DMS53 (cell line): ENCODE data around the gene GUCY1A1.

ENCODE experiments used
- DNase-seq: peaks from one replicate; lab custom pipeline; 2025; lab: John Stamatoyannopoulos, UW

The GUCY1A1 gene

DNA sequence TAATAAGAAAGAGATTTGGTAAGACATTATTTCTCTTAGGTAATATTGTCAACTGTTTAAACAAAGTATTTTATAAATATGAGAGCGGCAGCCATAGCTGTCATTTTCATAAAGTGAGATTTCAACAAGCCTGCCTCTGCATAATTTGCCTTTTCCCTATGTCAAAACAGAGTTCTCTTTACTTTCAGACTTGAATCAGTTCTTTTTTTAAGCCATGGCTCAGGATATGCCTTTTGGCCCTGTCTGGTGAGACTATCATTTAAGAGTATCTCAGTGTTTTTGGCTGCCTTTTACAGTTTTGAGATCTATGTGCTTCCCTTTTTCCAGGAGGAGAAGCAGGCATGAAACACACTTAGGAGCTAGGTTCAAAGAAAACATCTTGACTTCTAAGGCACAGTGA is 7.5 kb upstream of the GUCY1A1 start:
- DNase-seq = no peak

DNA sequence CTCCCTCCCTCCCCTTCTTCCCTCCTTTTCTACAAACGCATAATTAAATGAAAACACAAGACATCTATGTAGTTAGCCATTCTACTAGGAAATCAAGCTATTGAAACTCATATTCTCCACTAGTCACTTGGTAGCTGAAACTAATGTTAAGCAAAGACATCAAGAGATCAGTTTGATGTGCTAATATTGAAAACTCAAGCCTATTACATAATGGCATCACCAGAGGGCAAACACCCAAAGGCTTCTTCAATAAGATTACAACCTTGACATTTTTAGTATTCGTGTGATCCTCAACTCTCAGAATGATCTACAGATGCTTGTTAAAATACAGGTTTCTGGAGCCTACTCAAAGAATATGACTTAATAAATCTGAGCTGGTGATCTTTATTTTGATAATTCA is 6.2 kb upstream of the GUCY1A1 start:
- DNase-seq = no peak

DNA sequence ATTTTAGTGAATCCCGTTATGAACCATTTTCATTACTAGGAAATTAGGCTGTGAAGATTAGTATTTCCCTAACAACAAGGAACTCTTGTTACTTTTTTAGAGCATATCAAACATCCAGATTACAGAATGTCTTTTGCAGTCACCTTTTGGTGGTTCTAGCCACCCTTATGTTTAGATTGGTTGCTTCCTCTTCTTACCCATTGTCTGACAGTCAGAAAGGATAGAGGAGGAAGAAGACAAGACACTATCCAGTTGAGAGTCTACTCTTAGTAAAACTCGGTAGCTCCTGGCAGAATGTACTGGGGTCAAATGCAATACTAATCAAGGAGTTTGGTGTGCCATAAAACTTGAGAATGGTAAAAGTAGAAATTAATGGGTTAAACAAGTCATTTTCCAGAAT is 1.6 kb upstream of the GUCY1A1 start:
- DNase-seq = no peak

DNA sequence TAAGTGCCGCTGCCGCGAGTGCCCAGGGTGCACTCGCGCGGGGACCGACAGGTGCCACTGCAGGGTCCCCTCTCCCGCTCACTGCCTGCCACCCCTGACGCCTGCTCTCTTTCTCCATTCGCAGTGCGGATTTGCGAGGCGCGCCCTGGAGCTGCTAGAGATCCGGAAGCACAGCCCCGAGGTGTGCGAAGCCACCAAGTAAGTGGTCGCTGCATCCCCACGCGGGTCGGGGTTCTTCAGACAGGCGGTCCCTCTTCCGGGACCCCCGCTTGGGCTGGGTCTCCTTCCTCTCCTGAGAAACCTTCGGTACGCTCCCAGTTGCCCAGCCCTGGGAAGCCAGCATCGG is 547 bp downstream of the GUCY1A1 start:
- peak; percentile 70 for DNase-seq

DNA sequence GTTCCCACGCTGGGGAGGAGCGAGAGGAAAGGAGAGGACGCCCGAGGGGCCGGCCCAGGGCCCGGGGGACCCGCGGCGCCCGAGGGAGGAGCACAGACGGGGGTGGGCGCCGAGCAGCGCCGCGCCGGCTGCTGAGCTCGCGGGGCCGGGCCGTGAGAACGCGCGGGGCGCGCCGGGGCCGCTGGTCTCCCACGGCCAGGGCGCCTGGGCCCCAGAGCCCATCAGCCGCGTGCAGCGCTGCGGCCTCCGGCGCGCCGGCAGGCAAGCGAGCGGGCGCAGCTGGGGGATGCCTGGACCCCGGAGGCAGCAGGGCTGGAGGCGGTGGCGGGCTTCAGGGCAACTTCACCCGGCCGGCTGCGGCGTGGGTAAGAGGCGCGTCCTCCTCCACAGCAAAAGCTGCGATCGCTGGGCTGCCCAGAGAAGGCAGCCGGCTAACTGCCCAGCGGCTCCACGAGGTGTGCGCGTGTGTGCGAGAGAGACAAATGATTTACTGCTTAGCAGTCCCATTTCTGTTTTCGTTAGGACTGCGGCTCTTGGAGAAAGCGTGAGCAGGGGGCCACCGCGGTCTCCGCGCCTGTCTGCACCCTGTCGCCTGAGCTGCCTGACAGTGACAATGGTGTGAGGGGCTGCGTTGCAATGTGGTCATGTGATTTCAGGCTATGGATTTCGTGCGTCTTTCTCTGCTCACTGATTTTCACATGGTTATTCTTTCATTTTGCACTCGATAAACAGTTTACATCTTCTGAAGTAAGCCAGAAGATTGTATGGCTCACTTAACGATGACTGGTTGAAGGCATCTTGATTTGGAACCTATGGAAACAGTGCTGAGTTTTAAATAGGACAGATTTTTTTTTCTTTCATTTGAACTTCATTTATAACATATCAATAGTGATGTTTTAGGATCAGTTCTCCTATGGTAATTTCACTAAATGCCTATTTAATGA is 1.2 kb downstream of the GUCY1A1 start:
- DNase-seq = peak; percentile 65

DNA sequence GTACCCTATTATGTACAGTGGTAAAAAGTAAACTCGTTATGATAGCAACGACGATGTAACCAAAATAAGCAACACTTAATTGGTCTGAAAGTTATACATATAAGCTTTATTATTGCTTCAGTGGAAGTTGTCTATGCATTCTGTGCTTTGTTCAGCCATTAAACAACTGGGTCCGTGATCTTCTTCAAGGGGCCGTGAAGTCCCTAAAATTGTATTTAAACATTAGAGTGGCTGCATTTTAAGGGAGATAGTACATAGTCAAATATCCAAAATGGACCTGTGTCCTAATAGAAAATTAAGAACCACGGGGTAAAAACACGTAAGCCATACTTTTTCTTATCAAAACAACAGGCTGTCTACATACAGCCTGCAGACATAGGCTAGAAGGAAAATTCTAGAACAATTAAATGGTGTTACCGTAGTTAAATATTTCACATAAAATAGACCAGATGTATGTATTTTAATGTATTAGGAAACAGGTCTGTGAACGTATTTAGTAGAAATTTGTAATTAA is 2.1 kb downstream of the GUCY1A1 start:
- no peak for DNase-seq

DNA sequence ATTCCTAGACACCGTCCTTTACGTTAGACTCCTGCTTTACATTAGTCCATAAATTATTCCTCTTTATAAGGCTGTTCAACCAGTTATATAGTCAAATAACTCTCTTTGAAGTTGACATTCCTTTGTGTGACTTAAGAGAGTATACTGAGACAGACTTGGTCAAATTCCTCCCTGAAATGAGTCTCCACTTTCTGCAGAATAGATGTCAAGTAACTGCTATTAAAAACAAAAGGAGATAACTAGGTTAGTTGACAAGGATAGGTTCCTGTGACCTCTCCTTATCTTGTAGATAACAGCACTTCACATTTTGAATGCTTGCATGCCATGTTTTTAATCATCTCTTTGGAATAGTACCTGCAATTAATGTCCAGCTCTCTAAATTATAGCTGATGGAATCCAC is 5.7 kb downstream of the GUCY1A1 start:
- no peak for DNase-seq

DNA sequence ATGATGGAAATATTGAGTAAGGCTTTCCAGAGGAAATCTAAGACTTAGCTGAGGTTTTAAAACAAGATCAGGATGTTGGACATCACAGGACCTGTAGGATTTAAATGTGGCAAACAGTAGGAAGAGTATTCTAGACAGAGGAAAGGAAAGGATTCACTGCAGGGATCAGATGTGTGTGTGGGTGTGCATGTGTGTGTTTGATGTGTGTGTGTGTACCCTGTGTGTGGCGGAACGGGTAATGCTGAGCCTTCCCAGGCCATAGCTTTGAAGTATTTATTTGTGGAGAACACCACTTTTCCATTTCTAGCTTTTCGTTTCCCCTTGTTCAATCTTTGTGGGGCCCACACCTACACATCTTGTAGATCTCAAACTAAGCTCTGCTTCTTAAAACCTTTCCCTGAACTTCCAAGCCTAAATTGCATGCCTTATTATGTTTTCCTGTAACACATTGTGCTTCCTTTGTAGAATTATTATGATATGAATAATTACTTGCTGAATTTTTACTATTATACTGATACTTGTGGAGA is 6.9 kb downstream of the GUCY1A1 start:
- no peak for DNase-seq

DNA sequence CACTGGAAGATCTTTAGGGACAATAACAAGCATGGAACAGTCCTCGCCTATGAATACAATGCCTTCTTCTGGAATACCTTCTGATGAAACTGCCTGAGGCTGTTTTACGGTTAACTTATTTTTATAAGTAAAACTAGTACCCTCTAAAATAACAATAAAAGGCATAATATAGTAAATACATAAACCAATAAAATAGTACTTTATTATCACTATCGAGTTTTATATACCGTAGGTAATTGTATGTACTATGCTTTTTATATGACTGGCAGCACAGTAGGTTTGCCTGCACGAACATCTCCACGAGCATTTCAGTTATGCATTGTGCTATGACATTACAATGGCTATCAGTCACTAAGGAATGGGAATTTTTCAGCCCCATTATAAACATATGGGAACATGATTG is 8.0 kb downstream of the GUCY1A1 start:
- DNase-seq = no peak

DNA sequence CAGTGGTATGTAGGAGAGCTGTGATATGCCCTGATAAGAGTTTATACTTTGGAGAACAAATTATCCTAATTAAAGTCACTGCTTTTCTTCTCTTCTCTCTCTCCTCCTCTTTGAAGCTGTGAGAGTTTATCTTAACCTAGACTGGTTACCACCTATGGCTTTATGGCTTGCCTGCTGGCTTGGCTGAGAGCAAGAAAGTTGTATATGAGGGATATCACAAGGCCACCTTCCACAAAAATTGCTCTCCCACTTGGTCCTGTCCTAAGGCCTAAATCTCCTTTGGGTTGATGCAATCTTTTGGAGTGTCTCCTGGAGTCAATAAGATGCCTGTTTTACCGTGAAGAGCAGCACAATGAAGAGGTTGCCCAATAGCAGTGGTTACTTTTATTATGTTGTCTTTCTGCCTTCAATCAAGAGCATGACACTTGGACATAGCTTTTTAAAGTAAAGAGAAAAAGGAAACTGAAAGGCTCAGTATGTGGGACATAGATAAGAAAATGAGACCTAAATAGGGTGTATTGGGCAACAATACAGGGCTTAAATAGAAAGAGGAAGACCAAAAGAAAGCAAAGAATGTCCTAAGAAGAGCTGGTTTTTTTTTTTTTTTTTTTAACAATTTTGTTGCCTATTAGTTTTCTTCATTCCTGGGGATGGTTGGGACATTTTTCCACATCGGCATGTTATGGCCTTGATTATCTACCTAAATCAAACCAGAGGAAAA is 9.2 kb downstream of the GUCY1A1 start:
- no peak for DNase-seq

DNA sequence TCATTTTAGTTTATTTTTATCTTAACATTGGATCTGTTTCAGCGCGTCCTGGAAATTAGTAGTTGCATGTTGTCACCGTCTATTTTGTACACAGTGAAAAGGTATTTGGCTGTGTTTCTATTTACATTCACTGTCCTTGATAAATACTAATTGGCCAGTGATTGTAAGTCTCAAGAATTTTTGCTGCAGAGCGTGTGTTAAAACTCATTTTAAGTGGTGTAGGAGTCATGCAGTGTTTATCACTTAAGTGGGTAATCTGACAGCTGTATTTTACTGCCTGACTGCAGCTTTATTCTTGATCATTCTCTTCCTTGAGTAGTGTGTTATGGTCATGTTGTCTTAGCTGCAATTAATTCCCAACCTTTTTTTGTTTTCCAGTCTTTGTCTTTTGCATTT is 9.8 kb downstream of the GUCY1A1 start:
- DNase-seq = no peak

DNA sequence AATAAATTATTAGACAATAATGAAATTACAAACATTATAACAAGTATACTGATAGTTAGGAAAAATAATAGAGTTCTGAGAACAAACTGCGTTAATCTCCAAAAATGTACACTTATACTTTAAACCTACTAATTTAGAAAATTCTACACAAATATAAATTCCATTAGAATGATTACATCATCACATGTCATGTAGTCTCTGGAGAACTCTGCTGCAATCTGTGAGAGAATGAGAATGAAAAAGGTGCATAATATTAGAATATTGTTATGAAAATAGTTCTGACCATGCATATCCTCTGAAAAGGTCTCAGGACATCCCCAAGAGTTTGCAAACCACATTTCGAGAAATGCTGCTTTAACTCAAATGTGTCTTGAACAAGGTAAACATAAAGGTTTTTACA is 11.4 kb downstream of the GUCY1A1 start:
- no peak for DNase-seq

DNA sequence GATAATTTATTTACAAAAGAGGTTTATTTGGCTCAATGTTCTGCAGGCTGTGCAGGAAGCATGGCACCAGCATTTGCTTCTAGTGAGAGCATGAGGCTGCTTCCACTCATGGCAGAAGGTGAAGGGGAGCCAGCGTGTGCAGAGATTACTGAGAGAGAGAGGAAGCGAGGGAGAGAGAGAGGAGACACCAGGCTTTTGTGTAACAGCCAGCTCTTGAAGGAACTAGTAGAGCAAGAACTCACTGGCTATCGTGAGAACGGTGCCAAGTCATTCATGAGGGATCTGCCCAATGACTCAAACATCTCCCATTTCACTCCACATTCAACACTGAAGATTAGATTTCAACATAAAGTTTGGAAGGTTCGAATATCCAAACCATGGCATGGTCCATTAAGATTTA is 12.7 kb downstream of the GUCY1A1 start:
- DNase-seq = peak; percentile 34

DNA sequence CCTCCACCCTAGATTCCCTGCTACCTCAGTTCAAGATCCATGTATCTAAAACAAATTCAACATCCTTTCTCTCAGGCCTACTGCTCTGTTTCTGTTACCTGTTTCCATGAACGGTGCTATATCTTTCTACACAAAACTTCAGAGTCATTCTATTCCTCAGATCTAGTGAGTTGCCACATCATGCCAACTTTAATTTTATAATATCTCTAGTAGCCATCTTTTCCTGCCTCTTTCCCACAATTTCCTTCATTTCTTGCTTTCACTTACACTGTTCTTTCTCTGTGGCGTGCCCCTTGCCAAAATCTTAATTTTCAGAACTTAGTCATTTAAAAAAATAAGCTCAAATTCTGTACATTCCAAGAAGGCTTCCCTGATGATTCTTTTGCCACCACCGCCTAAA is 15.2 kb downstream of the GUCY1A1 start:
- DNase-seq = no peak

DNA sequence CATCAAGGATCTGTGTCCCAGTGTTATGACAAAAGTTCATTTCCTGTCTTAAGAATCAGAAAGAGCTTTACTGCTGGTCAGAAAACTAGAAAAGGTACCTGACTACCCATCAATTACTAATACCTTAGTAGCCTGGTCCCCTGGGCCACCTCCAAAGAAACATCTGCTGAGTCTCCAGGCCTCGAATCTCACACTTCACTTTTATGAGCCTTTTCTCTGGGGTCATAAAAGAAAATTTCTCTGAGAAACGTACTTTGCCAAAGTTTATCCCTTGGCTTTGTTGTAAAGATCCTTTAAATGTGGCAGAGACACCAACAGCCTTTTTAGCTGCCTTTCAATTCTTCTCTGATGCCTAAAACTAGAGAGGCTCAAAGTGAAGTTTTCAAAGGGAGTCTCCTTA is 17.8 kb downstream of the GUCY1A1 start:
- no peak for DNase-seq

DNA sequence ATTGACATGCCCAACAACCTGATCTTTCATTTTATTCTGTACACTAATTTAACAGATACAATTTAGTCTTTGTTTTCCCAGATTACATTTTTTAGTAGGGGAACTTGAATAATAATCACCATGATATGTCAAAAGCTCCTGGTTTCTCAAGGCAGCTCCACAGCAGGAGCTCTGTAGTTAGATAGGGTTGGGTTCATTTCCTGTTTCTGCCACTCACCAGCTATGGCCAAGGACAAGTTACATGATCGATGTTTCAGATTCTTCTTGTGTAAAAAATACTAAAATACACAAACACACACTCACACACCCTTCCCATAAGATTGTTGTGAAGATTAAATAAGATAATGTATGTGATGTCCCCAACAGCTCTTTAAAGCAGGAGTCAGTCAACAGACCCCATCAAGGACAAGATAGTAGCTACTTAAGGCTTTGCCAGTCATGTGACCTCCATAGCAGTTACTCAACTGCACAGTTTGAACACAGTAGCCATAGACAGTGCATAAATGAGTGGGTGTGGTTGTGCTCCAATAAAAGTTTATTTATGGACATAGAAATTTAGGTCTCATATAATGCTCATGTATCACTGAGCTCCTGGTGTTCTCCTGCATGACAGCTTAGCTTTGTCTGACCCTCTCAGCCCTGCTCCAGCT is 18.4 kb downstream of the GUCY1A1 start:
- DNase-seq = no peak

DNA sequence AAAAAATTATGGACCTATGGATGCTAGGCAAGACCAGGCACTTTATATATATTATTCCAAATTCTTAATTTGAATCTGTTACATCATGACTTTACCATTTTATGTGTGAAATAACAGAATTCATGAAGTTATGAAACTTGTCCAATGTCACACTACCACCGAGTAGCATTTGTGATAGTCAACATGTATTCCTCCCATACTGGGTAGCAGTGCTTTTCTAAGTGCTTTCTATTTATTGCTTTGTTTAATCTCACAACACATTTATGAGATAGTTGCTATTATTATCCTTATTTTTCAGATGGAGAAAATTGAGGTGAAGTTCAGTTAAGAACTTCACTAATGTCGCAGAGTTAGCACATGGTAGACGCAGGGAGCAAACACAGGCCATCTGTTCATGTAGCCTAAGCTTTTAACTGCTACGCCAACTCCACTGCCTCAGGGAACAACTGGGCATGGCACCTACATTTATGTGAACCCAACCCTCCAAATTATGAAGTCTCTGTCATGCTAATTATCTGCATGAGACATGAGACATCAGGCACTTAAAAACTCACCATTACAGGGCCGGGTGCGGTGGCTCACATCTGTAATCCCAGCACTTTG is 20.8 kb downstream of the GUCY1A1 start:
- DNase-seq = no peak

DNA sequence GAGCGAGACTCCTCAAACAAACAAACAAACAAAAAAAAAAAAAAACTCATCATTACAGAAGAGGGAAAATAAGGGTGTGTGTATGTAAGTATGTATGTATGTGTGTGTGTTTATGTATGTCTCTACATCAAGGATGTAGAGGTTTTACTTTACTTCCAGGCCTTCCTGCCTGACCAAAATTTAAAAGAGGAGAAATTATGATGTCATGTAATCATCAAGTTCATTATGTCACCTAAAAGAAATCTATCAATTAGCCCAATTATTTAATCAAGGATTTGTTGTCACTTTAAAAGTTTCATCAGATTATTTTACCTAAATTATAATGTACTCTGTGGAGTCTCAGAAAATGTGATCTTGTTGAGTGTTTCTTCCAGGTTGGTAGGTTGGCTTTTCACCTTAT is 21.6 kb downstream of the GUCY1A1 start:
- no peak for DNase-seq

DNA sequence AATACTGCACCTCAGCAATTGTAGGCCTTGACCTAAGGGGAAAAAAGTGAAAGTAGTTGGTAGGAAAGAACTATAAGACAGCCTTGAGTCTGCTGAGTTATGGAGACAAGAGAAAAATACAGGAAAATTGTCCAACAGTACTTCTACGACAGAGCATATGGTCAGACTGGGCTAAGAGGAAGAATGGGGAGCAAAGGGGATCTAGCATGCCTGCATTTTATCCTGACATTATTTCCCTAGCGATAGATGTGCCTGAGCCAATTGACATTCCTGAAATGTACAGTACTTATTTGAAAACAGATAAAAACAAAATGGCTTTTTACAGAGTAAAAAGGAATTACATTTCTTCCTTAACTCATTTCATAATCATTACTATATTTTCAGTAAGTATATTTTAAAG is 22.2 kb downstream of the GUCY1A1 start:
- no peak for DNase-seq

DNA sequence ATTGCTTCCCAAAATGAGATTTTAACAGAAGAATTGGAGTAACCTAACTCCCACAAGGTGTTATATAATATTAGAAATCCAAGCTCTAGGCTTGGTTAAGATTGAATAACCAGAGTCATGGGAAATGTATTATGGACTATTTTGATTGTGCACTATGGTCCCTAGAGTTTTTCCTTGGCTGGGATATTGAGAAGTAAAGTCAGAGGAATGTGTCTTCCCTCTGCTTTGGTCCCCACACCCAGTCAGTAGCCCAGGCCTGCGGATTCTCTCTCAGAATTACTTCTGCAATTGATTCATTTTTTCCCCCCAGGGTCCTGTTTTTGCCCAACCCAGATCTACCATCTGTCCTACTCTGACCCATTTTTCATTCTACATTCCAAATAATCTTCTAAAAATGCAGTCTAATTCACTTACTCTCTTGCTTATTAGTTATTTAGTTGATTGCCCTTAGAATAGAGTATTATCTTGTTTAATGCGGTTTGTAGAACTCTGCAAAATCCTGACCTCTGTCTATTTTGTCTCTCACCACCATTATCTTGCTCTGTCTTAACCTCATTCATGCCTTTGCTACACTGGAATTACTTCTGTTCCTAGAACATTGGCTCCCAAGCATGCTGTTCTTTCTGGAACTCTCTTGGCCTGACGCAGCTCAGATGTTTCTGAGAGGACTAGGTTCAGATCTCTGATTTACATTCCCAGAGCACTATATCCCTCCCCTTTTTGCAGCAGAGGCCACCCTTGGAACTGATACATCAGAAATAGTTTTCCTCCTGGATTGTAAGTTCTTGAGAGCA is 23.6 kb downstream of the GUCY1A1 start:
- no peak for DNase-seq

DNA sequence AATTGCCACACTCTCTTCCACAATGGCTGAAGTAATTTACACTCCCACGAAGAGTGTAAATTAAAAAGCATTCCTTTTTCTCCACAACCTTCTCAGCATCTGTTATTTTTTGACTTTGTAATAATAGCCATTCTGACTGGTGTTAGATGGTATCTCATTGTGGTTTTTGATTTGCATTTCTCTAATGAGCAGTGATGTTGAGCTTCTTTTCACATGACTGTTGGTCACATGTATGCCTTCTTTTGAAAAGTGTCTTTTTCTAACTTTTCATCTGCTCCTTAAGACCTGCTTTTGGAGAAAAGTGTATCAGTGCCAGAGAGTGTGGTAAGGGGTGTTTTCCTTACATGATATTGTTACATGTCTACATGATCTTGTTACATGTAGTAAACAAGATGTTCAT is 25.7 kb downstream of the GUCY1A1 start:
- DNase-seq = no peak
